HCT116 (cell line): ENCODE measurements around the gene ANO9. TPM values are rescaled to one million over a fixed set of nuclear protein-coding genes. Genes with fewer than 3 reads are reported as not detected.

ENCODE experiments used
- ATAC-seq: fragments of 200-7000 bp; cut with Tn5 transposase; 2 replicates; pipeline ENCODE4 v1.9.1; 2020; ENCODE audit warnings: mild to moderate bottlenecking, moderate library complexity
- BruUV-seq: library from RNA; stranded (reverse); fragments of 400-500 nt; replicated peaks from 2 replicates; lab custom pipeline; 2021; lab: Mats Ljungman, UMichigan
- CTCF ChIA-PET: fragments of 300-600 bp; sonication (Branson Sonifier 250); formaldehyde crosslinking; loops from one replicate; lab custom pipeline; 2021; ENCODE audit warnings: antibody characterized with exemption; lab: Charles Lee
- POLR2A ChIA-PET: fragments of 300-600, 350-600 bp; sonication (Branson Sonifier 250); formaldehyde crosslinking; loops from one replicate; lab custom pipeline; 2021; ENCODE audit warnings: antibody characterized with exemption; lab: Charles Lee
- RAD21 ChIA-PET, 2 experiments: fragments of 300-600 bp; sonication (Branson Sonifier 250); formaldehyde crosslinking; loops; one replicate each; lab custom pipeline; 2023; ENCODE audit warnings: low total read pairs in 2 of 2; ENCODE audit not compliant: uncharacterized antibody in 2 of 2, unreplicated experiment in 2 of 2, low non-redundant PET in 1 of 2; lab: Charles Lee
- DNase-seq: peaks from one replicate; pipeline ENCODE4 v3.0.0-alpha.2; 2010; ENCODE audit warnings: low read depth, low spot score
- H2AFZ ChIP-seq: fragments of 200-600 bp; shearing (Covaris generic), sonication (generic); 2 replicates; pipeline ENCODE4 v1.6.1; 2017; ENCODE audit warnings: low read depth, mixed run types, mixed read lengths, antibody characterized with exemption, low read length; ENCODE audit not compliant: poor library complexity, severe bottlenecking
- H3K27ac ChIP-seq: 2 replicates; pipeline ENCODE4 v1.5.1; 2012; ENCODE audit warnings: low read depth, low read length
- H3K27me3 ChIP-seq: fragments of 200-600 bp; sonication (generic); 2 replicates; pipeline ENCODE4 v1.6.1; 2016; ENCODE audit warnings: mixed run types, low read length, mixed read lengths; ENCODE audit not compliant: insufficient read depth
- H3K36me3 ChIP-seq, 2 experiments: fragments of 200-500 bp in 1 of 2; fragments of 200-600 bp in 1 of 2; sonication (Bioruptor generic) in 1 of 2; sonication (generic) in 1 of 2; 2 replicates each; pipeline versions ENCODE4 v1.5.1 to v1.6.1; 2014 to 2016; ENCODE audit warnings: low read length in 2 of 2, inconsistent platforms in 1 of 2, mixed read lengths in 1 of 2, mixed run types in 1 of 2; ENCODE audit not compliant: insufficient read depth in 2 of 2, control insufficient read depth in 1 of 2
- H3K4me1 ChIP-seq, 2 experiments: fragments of 200-600 bp in 1 of 2; sonication (generic) in 1 of 2; 2 replicates each; pipeline versions ENCODE4 v1.5.1 to v1.6.1; 2012 to 2017; ENCODE audit warnings: low read length in 2 of 2, inconsistent platforms in 1 of 2, mild to moderate bottlenecking in 1 of 2, mixed read lengths in 1 of 2, mixed run types in 1 of 2, moderate library complexity in 1 of 2; ENCODE audit not compliant: insufficient read depth in 2 of 2, control insufficient read depth in 1 of 2
- H3K4me2 ChIP-seq: fragments of 200-600 bp; sonication (generic); 2 replicates; pipeline ENCODE4 v1.6.1; 2017; ENCODE audit warnings: mixed run types, low read length, mixed read lengths
- H3K4me3 ChIP-seq, 2 experiments: fragments of 200-600 bp in 1 of 2; sonication (generic) in 1 of 2; replicated peaks in 1 of 2; 2 replicates each; pipeline ENCODE4 v1.5.1; 2011 to 2016; ENCODE audit warnings: low read length in 2 of 2, control low read depth in 1 of 2, low read depth in 1 of 2, mild to moderate bottlenecking in 1 of 2, mixed read lengths in 1 of 2, mixed run types in 1 of 2
- H3K79me2 ChIP-seq: fragments of 200-600 bp; sonication (generic); 2 replicates; pipeline ENCODE4 v1.6.1; 2017; ENCODE audit warnings: mild to moderate bottlenecking, mixed run types, low read length, moderate library complexity, mixed read lengths; ENCODE audit not compliant: insufficient read depth
- H3K9ac ChIP-seq: fragments of 200-600 bp; sonication (generic); 2 replicates; pipeline ENCODE4 v1.6.1; 2016; ENCODE audit warnings: low read length, mixed read lengths
- H3K9me2 ChIP-seq: fragments of 200-600 bp; sonication (generic), shearing (Covaris generic); 2 replicates; pipeline ENCODE4 v1.6.1; 2017; ENCODE audit warnings: mixed run types, mild to moderate bottlenecking, moderate library complexity; ENCODE audit not compliant: insufficient read depth
- H3K9me3 ChIP-seq, 2 experiments: fragments of 200-500 bp in 1 of 2; fragments of 200-600 bp in 1 of 2; sonication (Bioruptor generic) in 1 of 2; sonication (generic) in 1 of 2; 2 replicates each; pipeline ENCODE4 v1.6.1; 2014 to 2017; ENCODE audit warnings: low read length in 2 of 2, mixed read lengths in 2 of 2, inconsistent platforms in 1 of 2, low read depth in 1 of 2, mild to moderate bottlenecking in 1 of 2, mixed run types in 1 of 2, moderate library complexity in 1 of 2; ENCODE audit not compliant: control insufficient read depth in 1 of 2, insufficient read depth in 1 of 2
- H4K20me1 ChIP-seq: fragments of 200-600 bp; sonication (generic), shearing (Covaris generic); 2 replicates; pipeline ENCODE4 v1.6.1; 2017; ENCODE audit warnings: mixed run types, mild to moderate bottlenecking, moderate library complexity; ENCODE audit not compliant: insufficient read depth
- ELF1 ChIP-seq: IDR thresholded peaks from 2 replicates; pipeline ENCODE4 v1.6.1; 2012; ENCODE audit warnings: low read depth, borderline replicate concordance
- POLR2AphosphoS5 ChIP-seq: IDR thresholded peaks from 2 replicates; pipeline ENCODE4 v1.6.1; 2011; ENCODE audit warnings: mild to moderate bottlenecking, low read depth, low read length, moderate library complexity
- SP1 ChIP-seq: IDR thresholded peaks from 2 replicates; pipeline ENCODE4 v1.6.1; 2012; ENCODE audit warnings: low read depth
- ZFX ChIP-seq: fragments of 450-650 bp; IDR thresholded peaks from 2 replicates; pipeline ENCODE4 v1.6.1; 2017
- intact Hi-C: fragments of 100-400 bp; cut with micrococcal nuclease; formaldehyde crosslinking; loops from 2 replicates; pipeline ENCODE4 v1.10.0; 2022
- total RNA-seq: library from RNA; stranded (reverse); gene quantifications from one replicate; pipeline ENCODE4 v1.2.1, GENCODE V29; 2021; ENCODE audit not compliant: unreplicated experiment
- TF ChIP-seq, protein P1 (sequence below), 3 experiments: fragments of 200-600 bp in 1 of 3; sonication (generic) in 1 of 3; IDR thresholded peaks in 2 of 3; conservative IDR thresholded peaks in 1 of 3; 2 replicates each; pipeline ENCODE4 v1.5.1; 2012 to 2017; ENCODE audit warnings: low read depth in 2 of 3, low read length in 2 of 3, antibody characterized with exemption in 1 of 3, borderline replicate concordance in 1 of 3, control low read depth in 1 of 3, mild to moderate bottlenecking in 1 of 3, mixed read lengths in 1 of 3, mixed run types in 1 of 3, moderate library complexity in 1 of 3; ENCODE audit not compliant: insufficient read depth in 1 of 3

ANO9 gene
- total RNA-seq, 1 experiment from 2014 or later, result 70.3 TPM

DNA sequence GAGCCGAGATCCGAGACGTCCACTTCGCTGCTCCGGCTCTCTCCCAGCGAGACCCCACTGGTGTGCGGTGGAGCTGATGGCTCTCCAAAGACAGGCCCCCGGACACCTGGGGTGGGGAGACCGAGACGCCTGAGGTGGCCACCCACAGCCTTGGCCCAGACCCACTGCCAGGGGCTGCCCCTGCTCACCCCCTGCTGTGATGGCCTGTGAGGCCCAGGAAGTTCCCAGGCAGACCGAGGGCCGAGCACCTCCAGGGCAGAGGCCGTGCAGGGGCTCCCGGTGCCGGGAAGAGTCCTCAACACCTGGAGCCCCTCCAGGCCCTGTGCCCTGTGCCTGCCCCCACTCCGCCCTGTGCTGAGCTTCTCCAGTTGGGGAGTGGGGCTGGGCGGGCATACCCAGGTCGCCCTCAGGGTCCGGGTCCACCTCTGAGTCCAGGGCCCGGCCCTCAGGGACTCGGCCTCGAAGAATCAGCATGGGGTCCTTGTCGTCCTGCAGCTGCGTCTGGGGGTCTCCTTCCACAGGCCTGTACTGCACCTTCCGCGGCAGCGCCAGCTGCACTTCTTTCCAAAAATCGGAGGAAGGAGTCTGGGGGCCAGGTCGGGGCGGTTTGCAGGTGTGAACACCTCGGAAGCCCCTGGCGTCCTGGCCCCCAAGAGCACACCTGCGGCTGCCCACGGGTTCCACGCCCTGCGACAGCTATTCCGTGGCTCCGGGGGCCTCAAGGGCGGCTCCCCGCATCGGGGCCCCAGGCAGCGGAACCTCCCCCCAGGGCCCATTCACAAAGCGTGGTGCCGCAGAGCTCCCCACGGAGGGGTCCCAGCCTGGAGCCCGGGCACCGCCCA, 35.6 kb downstream of the ANO9 start:
- BruUV-seq, result TSS peak; percentile 85
- H2AFZ ChIP-seq, result no peak overlapping the region
- ChIA-PET RAD21 (interaction anchor here (0.6 to 1.5 kb wide), 2 partner anchors 42 to 357 kb away, joined by 4 to 7 read pairs; no protein-coding TSS in a partner anchor), POLR2A (interaction anchor here (1.3 to 1.8 kb wide), 6 partner anchors 11 to 100 kb away, joined by 3 to 11 read pairs (median 6); partner anchors contain the start of gene RNH1), CTCF (interaction anchor here (1.1 to 2.7 kb wide), 2 partner anchors 43 to 51 kb away, joined by 3 to 31 read pairs; partner anchors contain the start of gene PTDSS2)
- intact Hi-C loops, result loop anchor here (5.0 kb wide), 1 partner anchor 41 kb away; no protein-coding TSS in a partner anchor
- DNase-seq (no peak), ATAC-seq (peak; percentile 9; the same call in 1 of the 2 replicates)
- no peaks in the 10 kb centered on the region for H3K9me2 ChIP-seq
- no peaks in the 10 kb centered on the region for H3K27me3 ChIP-seq
- peak overlapping the region; percentile 63 for H3K9ac ChIP-seq
- H3K4me1 ChIP-seq, result peaks cover 14 to 42% of the 10 kb centered on the region in 2 experiments
- no peaks in the 10 kb centered on the region for H3K79me2 ChIP-seq
- no peaks in the 10 kb centered on the region for H3K9me3 ChIP-seq
- peak overlapping the region; percentile 85 for H3K4me2 ChIP-seq
- H3K27ac ChIP-seq, result peak overlapping the region; percentile 88
- no peaks in the 10 kb centered on the region for H4K20me1 ChIP-seq
- peaks cover 2 to 14% of the 10 kb centered on the region in 2 experiments; a peak in 2 of 4 replicates for H3K36me3 ChIP-seq
- H3K4me3 ChIP-seq, result peak overlapping the region; percentile 44 to 58
- TF ChIP-seq POLR2AphosphoS5 (peak; percentile 7; the same call in 1 of the 2 replicates), ZFX (no peak; the same call in 1 of the 2 replicates)

DNA sequence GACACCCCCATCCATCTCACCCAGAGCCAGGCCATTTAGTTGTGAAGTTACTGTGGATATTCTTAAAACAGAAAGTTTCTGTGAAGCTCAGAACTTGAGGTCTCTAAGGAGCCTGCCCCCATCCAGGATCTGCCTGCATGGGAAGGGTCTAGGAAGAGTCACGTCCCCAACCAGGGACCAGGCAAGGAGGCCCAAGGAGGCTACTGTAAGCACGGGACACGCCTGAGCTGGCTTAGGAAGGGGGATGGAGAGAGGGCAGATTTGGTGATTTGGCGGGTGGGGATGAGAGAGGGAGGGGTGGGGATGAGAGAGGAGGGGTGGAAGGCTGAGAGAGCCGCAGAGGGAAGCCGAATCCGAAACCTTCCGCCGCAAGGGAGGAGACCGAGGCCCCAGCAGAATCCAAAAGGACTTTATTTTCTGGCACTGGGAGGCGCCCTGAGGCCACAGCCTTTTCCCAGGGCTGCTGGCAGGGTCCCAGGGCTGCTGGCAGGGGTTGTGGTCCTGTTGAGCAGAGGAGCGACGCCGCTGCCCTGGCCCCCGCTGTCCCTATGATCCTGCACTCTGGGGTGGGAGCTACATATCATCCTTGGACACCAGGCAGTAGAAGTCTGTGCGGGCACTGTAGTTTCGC, 36.4 kb downstream of the ANO9 start:
- intact Hi-C loops, result loop anchor here (5.0 kb wide), 1 partner anchor 42 kb away; no protein-coding TSS in a partner anchor
- no peak overlapping the region for H3K4me3 ChIP-seq
- no peak for ATAC-seq

More for the DNA sequence above, 36.4 kb downstream of the ANO9 start:
- peaks cover 2 to 14% of the 10 kb centered on the region in 2 experiments; a peak in 2 of 4 replicates for H3K36me3 ChIP-seq
- CTCF ChIA-PET, result interaction anchor here (2.7 kb wide), 1 partner anchor 43 kb away, joined by 31 read pairs; the partner anchor contains the start of gene PTDSS2
- BruUV-seq, result no TSS peak
- no peaks in the 10 kb centered on the region for H3K9me3 ChIP-seq
- POLR2A ChIA-PET, result interaction anchor here (1.3 kb wide), 1 partner anchor 12 kb away, joined by 3 read pairs; no protein-coding TSS in a partner anchor
- TF ChIP-seq SP1 (no peak), ELF1 (no peak)
- TF ChIP-seq, protein P1, sequence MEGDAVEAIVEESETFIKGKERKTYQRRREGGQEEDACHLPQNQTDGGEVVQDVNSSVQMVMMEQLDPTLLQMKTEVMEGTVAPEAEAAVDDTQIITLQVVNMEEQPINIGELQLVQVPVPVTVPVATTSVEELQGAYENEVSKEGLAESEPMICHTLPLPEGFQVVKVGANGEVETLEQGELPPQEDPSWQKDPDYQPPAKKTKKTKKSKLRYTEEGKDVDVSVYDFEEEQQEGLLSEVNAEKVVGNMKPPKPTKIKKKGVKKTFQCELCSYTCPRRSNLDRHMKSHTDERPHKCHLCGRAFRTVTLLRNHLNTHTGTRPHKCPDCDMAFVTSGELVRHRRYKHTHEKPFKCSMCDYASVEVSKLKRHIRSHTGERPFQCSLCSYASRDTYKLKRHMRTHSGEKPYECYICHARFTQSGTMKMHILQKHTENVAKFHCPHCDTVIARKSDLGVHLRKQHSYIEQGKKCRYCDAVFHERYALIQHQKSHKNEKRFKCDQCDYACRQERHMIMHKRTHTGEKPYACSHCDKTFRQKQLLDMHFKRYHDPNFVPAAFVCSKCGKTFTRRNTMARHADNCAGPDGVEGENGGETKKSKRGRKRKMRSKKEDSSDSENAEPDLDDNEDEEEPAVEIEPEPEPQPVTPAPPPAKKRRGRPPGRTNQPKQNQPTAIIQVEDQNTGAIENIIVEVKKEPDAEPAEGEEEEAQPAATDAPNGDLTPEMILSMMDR (IDR thresholded peaks at IDR 0.05 in 2 of 3, conservative IDR thresholded peaks at IDR 0.05 in 1 of 3; ENCODE audit: borderline replicate concordance in 1 of 3, insufficient read depth in 1 of 3, low read depth in 2 of 3, low read length in 2 of 3), result 0 out of 6 replicates have a peak, but pooled peaks of 1 of the 3 experiments have one; percentile 10
- no peaks in the 10 kb centered on the region for H3K9me2 ChIP-seq
- peaks cover 14 to 42% of the 10 kb centered on the region in 2 experiments for H3K4me1 ChIP-seq
- H3K9ac ChIP-seq, result no peak overlapping the region
- no peak for DNase-seq
- peak overlapping the region; percentile 88 for H3K27ac ChIP-seq
- no peaks in the 10 kb centered on the region for H3K79me2 ChIP-seq
- H2AFZ ChIP-seq, result no peak overlapping the region
- H3K27me3 ChIP-seq, result no peaks in the 10 kb centered on the region
- H3K4me2 ChIP-seq, result peak overlapping the region; percentile 85
- RAD21 ChIA-PET, result no interaction called here
- no peaks in the 10 kb centered on the region for H4K20me1 ChIP-seq
